Ramos (cell line): Measurements from ENCODE around the gene MLLT6.

Experiments
- in situ Hi-C: fragments of 300-500 bp; cut with MboI; formaldehyde crosslinking; loops from one replicate; pipeline ENCODE4 v1.14.3; 2022; ENCODE audit warnings: low sequenced_read_pairs; ENCODE audit not compliant: unreplicated experiment

MLLT6 gene

GRCh38 chr17:38705523-38705802 lies 390 bp downstream of the MLLT6 start:
- in situ Hi-C loops, result no loop called here

- in situ Hi-C loops, result no loop called here
Observed at GRCh38 chr17:38705803-38706504, 881 bp downstream of the MLLT6 start.

GRCh38 chr17:38706505-38707216 lies 1.6 kb downstream of the MLLT6 start:
- in situ Hi-C loops, result no loop called here

- in situ Hi-C loops, result no loop called here
Observed at GRCh38 chr17:38707678-38708351, 2.7 kb downstream of the MLLT6 start.

- in situ Hi-C loops, result no loop called here
Observed at GRCh38 chr17:38709104-38709820, 4.2 kb downstream of the MLLT6 start.

- in situ Hi-C loops, result no loop called here
Observed at GRCh38 chr17:38709864-38710603, 5.0 kb downstream of the MLLT6 start.

GRCh38 chr17:38710604-38710962 lies 5.5 kb downstream of the MLLT6 start:
- in situ Hi-C loops, result no loop called here

GRCh38 chr17:38710985-38711384 lies 5.9 kb downstream of the MLLT6 start:
- in situ Hi-C loops, result no loop called here

- in situ Hi-C loops, result no loop called here
Observed at GRCh38 chr17:38711792-38712571, 6.9 kb downstream of the MLLT6 start.

GRCh38 chr17:38712593-38712992 lies 7.5 kb downstream of the MLLT6 start:
- in situ Hi-C loops, result no loop called here

- in situ Hi-C loops, result no loop called here
Observed at GRCh38 chr17:38713456-38714075, 8.5 kb downstream of the MLLT6 start.

GRCh38 chr17:38715216-38715943 lies 10.3 kb downstream of the MLLT6 start:
- in situ Hi-C loops, result no loop called here

- in situ Hi-C loops, result no loop called here
Observed at GRCh38 chr17:38716368-38717005, 11.4 kb downstream of the MLLT6 start.

- in situ Hi-C loops, result no loop called here
Observed at GRCh38 chr17:38717139-38717745, 12.2 kb downstream of the MLLT6 start.

- in situ Hi-C loops, result no loop called here
Observed at GRCh38 chr17:38719289-38719942, 14.3 kb downstream of the MLLT6 start.

GRCh38 chr17:38719943-38720641 lies 15.0 kb downstream of the MLLT6 start:
- in situ Hi-C loops, result no loop called here

- in situ Hi-C loops, result no loop called here
Observed at GRCh38 chr17:38720941-38721340, 15.9 kb downstream of the MLLT6 start.
